Loucy (cell line): ENCODE measurements around the gene DMWD.

Experiments
- H2AFZ ChIP-seq: fragments of 200-600 bp; sonication (generic); 2 replicates; pipeline ENCODE4 v1.6.0; 2016; ENCODE audit warnings: antibody characterized with exemption, mild to moderate bottlenecking, low read length, moderate library complexity
- H3F3A ChIP-seq: fragments of 200-600 bp; 2 replicates; pipeline ENCODE4 v1.6.0; 2016; ENCODE audit warnings: antibody characterized with exemption, low read depth, mild to moderate bottlenecking
- H3K27me3 ChIP-seq: fragments of 200-600 bp; sonication (generic); 2 replicates; pipeline ENCODE4 v1.6.1; 2014; ENCODE audit warnings: low read length, mild to moderate bottlenecking; ENCODE audit not compliant: insufficient read depth, poor library complexity, severe bottlenecking
- H3K36me3 ChIP-seq: fragments of 200-600 bp; sonication (generic); 2 replicates; pipeline ENCODE4 v1.6.1; 2016; ENCODE audit warnings: low read length; ENCODE audit not compliant: insufficient read depth
- H3K4me1 ChIP-seq: fragments of 200-600 bp; sonication (generic); 2 replicates; pipeline ENCODE4 v1.5.1; 2014; ENCODE audit warnings: low read length, mild to moderate bottlenecking; ENCODE audit not compliant: insufficient read depth, poor library complexity, severe bottlenecking
- H3K4me2 ChIP-seq: fragments of 200-600 bp; sonication (generic); 2 replicates; pipeline ENCODE4 v1.6.0; 2014; ENCODE audit warnings: antibody characterized with exemption, low read length, low read depth, mild to moderate bottlenecking; ENCODE audit not compliant: poor library complexity, severe bottlenecking
- H3K4me3 ChIP-seq: fragments of 200-600 bp; sonication (generic); 2 replicates; pipeline ENCODE4 v1.5.1; 2014; ENCODE audit warnings: low read length, mild to moderate bottlenecking, mixed read lengths; ENCODE audit not compliant: poor library complexity, severe bottlenecking
- H3K79me2 ChIP-seq: fragments of 200-600 bp; sonication (generic); 2 replicates; pipeline ENCODE4 v1.6.1; 2014; ENCODE audit warnings: low read length; ENCODE audit not compliant: insufficient read depth
- H3K9ac ChIP-seq: fragments of 200-600 bp; sonication (generic); 2 replicates; pipeline ENCODE4 v1.6.0; 2014; ENCODE audit warnings: mild to moderate bottlenecking, low read depth, low read length, moderate library complexity; ENCODE audit not compliant: poor library complexity, severe bottlenecking
- H3K9me2 ChIP-seq: fragments of 200-600 bp; sonication (generic); replicated peaks from 2 replicates; pipeline ENCODE4 v1.6.1; 2016; ENCODE audit warnings: low read depth, low read length, mixed read lengths
- H3K9me3 ChIP-seq: fragments of 200-600 bp; sonication (generic); 2 replicates; pipeline ENCODE4 v1.6.1; 2014; ENCODE audit warnings: mild to moderate bottlenecking, antibody characterized with exemption, low read length, low read depth; ENCODE audit not compliant: insufficient read depth
- H4K20me1 ChIP-seq: fragments of 200-600 bp; sonication (generic); 2 replicates; pipeline ENCODE4 v1.6.0; 2014; ENCODE audit warnings: antibody characterized with exemption, low read length, mild to moderate bottlenecking; ENCODE audit not compliant: insufficient read depth, poor library complexity, severe bottlenecking
- EZH2phosphoT487 ChIP-seq: fragments of 200-600 bp; IDR thresholded peaks from 2 replicates; pipeline ENCODE4 v1.6.1; 2018; ENCODE audit warnings: antibody characterized with exemption, mild to moderate bottlenecking, moderate library complexity, borderline replicate concordance
- TF ChIP-seq, protein P1 (sequence below): fragments of 200-600 bp; sonication (generic); conservative IDR thresholded peaks from 2 replicates; pipeline ENCODE4 v1.5.1; 2014; ENCODE audit warnings: mild to moderate bottlenecking, antibody characterized with exemption, low read length

DMWD gene

DNA sequence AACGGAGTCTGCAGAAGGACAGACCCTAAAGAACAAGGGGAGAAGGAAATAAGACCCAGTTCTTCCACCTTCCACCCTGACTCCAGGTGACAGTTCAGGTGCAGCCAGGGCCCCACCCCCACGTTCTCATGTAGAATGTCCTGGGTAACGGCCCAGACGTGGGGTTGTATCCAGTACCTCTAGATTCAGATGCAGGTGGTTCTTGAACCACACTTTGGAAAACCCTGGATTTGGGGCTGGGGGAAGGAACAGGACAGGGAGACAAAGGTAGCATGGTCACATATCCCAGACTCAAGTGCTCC is 12.5 kb downstream of the DMWD start:
- Histone ChIP-seq H4K20me1 (peaks cover 12% of the 10 kb centered on the region), H3K9me2 (no peaks in the 10 kb centered on the region)

DNA sequence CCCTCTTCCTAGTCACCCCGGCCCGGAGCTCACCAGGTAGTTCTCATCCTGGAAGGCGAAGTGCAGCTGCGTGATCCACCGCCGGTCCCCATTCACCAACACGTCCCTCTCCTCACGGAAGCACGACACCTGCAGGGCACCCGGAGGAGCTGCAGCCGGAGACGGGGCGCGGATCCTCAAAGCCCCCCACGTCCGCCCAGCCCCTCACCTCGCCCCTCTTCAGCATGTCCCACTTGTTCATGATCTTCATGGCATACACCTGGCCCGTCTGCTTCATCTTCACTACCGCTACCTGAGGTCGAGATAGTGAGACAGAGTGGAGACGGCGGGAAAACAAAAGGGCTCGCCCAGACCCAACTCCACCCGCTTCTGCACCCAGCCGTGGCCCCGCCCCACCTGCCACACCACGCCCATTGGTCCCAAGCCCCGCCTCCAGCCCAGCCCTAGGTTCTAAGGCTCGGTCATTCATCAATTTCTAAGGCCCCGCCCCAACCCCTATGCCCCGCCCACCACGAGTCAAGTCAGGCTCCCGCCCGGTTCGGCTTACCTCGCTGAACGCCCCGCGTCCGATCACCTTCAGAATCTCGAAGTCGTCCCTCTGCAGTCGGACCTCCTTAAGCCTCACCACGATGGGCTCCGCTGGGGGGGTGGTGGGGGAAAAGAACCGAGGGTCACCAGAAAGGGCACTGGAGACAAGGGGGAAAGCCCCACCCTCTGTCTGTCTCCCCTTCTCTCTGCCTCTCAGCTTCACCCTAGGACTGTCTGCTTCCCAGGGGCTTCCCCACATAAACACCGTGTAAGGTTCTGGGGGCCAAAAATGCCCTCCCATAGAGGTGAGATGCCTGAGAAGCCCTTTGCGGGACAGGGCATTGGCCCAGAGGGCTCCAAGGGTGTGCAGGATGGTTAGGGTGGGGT is 13.2 kb downstream of the DMWD start:
- Histone ChIP-seq H3K36me3 (no peaks in the 10 kb centered on the region), H3K9ac (no peak overlapping the region), H3K4me1 (no peaks in the 10 kb centered on the region), H3K4me2 (peak overlapping the region; percentile 38), H3F3A (no peaks in the 10 kb centered on the region), H3K4me3 (no peak overlapping the region), H4K20me1 (peaks cover 12% of the 10 kb centered on the region), H2AFZ (no peak overlapping the region), H3K79me2 (no peaks in the 10 kb centered on the region), H3K9me3 (no peaks in the 10 kb centered on the region), H3K27me3 (no peaks in the 10 kb centered on the region), H3K9me2 (no peaks in the 10 kb centered on the region)
- TF ChIP-seq, protein P1, sequence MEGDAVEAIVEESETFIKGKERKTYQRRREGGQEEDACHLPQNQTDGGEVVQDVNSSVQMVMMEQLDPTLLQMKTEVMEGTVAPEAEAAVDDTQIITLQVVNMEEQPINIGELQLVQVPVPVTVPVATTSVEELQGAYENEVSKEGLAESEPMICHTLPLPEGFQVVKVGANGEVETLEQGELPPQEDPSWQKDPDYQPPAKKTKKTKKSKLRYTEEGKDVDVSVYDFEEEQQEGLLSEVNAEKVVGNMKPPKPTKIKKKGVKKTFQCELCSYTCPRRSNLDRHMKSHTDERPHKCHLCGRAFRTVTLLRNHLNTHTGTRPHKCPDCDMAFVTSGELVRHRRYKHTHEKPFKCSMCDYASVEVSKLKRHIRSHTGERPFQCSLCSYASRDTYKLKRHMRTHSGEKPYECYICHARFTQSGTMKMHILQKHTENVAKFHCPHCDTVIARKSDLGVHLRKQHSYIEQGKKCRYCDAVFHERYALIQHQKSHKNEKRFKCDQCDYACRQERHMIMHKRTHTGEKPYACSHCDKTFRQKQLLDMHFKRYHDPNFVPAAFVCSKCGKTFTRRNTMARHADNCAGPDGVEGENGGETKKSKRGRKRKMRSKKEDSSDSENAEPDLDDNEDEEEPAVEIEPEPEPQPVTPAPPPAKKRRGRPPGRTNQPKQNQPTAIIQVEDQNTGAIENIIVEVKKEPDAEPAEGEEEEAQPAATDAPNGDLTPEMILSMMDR, result peak; percentile 63
- TF ChIP-seq EZH2phosphoT487, result no peak

More for the DNA sequence above, 12.5 kb downstream of the DMWD start:
- H3K4me1 ChIP-seq, result no peaks in the 10 kb centered on the region
- H3F3A ChIP-seq, result no peaks in the 10 kb centered on the region
- no peak overlapping the region for H2AFZ ChIP-seq
- TF ChIP-seq, protein P1, result no peak
- TF ChIP-seq EZH2phosphoT487, result no peak
- H3K36me3 ChIP-seq, result no peaks in the 10 kb centered on the region
- H3K4me3 ChIP-seq, result no peak overlapping the region
- H3K9ac ChIP-seq, result no peak overlapping the region
- H3K79me2 ChIP-seq, result no peaks in the 10 kb centered on the region
- H3K27me3 ChIP-seq, result no peaks in the 10 kb centered on the region
- no peaks in the 10 kb centered on the region for H3K9me3 ChIP-seq
- no peak overlapping the region for H3K4me2 ChIP-seq

DNA sequence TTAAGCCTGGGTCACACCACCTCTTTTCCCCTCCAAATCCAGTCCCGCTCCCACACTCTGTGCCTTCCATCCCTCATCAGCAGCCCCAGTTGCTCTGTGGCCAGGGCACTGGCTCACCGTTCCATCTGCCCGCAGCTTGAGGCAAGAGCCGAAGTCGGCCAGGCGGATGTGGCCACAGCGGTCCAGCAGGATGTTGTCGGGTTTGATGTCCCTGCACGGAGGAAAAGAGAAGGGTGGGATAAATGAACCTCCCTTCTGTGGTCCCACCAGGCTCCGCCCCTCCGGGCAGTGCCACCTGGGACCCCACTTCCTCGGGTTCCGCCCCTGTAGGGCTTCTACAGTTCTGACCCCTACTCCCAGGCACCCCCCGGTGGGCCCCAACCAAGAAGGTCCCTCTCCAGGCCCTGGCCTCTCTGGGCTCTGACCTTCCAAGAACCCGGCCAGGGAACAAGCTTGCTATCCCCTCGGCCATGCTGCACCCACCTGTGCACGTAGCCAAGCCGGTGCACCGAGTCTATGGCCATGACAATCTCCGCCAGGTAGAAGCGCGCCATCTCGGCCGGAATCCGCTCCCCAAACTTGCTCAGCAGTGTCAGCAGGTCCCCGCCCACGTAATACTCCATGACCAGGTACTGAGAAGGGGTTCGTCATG is 14.5 kb downstream of the DMWD start:
- H4K20me1 ChIP-seq, result peaks cover 7% of the 10 kb centered on the region
- no peak overlapping the region for H2AFZ ChIP-seq
- TF ChIP-seq, protein P1, result no peak
- no peak for TF ChIP-seq EZH2phosphoT487
- H3K79me2 ChIP-seq, result no peaks in the 10 kb centered on the region
- no peaks in the 10 kb centered on the region for H3K4me1 ChIP-seq
- no peaks in the 10 kb centered on the region for H3K9me3 ChIP-seq
- no peaks in the 10 kb centered on the region for H3K9me2 ChIP-seq
- H3K4me3 ChIP-seq, result no peak overlapping the region
- H3K9ac ChIP-seq, result no peak overlapping the region
- no peak overlapping the region for H3K4me2 ChIP-seq
- no peaks in the 10 kb centered on the region for H3F3A ChIP-seq
- H3K27me3 ChIP-seq, result no peaks in the 10 kb centered on the region
- no peaks in the 10 kb centered on the region for H3K36me3 ChIP-seq
